ENCODE measurements around the gene ASB14.

The ASB14 gene

GRCh38 chr3:57257678-57258077 lies 34.8 kb downstream of the ASB14 start:
- DNase-seq, result no peak

GRCh38 chr3:57256844-57257243 lies 35.6 kb downstream of the ASB14 start:
- DNase-seq, result no peak

DNA sequence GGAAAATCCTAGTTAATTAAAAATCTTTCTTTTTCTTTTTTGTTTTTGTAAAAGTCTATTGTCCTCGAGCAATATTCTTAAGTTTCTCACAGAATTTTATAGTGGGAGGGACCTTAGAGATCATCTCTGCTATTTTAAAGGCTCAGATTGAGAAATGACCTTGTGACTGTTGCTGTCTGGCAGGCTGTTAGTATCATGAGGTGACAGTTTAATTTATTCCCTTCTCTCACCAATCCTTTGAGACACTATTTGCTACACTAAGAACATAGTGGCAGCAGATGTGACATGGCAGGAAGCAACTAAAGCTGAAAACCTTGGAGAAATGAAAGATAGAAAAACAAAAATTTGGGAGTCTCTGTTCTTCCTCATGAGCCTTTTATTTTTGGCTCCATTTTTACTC lies 40.1 kb downstream of the ASB14 start:
- DNase-seq, result no peak

GRCh38 chr3:57244946-57245345 lies 47.5 kb downstream of the ASB14 start:
- no peak for DNase-seq

DNA sequence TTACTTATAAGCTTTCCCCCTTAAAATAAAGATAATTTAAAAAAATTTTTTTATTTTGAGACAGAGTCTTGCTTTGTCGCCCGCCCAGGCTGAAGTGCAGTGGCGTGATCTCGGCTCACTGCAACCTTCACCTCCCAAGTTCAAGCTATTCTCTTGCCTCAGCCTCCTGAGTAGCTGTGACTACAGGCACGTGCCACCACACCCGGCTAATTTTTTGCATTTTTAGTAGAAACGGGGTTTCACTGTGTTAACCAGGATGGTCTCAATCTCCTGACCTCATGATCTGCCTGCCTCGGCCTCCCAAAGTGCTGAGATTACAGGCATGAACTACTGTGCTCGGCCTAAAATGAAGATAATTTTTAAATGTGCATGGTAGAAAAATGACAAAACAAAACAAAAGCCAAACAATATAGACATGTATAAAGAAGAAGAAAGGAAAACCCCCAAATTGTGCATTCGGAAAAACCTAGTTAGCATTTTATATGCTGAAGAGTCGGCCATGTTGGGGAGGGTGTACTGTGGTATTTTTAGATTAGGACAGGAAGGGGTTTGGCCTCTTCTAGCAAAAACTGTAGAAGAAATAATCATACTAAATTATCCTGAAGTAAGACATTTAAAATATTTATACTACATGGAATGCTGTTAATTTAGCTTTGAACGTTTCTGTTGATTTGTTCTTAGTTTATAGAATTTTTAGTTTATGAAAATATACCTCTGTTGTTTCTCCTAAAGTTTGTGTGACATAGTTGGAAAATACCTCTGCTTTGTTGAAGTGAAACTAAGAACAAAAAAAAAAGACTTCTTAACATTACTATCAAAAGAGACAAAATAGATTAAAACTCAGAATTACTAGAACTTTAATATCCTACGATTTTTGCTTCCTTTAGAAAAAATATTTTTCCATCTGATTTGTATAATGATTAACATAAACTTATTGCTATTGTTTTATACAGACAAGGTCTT lies 57.6 kb downstream of the ASB14 start:
- DNase-seq, result no peak

GRCh38 chr3:57233799-57234198 lies 58.7 kb downstream of the ASB14 start:
- no peak for DNase-seq

- DNase-seq, result no peak
These were observed 62.5 kb downstream of the ASB14 start for GRCh38 chr3:57230006-57230405.

DNA sequence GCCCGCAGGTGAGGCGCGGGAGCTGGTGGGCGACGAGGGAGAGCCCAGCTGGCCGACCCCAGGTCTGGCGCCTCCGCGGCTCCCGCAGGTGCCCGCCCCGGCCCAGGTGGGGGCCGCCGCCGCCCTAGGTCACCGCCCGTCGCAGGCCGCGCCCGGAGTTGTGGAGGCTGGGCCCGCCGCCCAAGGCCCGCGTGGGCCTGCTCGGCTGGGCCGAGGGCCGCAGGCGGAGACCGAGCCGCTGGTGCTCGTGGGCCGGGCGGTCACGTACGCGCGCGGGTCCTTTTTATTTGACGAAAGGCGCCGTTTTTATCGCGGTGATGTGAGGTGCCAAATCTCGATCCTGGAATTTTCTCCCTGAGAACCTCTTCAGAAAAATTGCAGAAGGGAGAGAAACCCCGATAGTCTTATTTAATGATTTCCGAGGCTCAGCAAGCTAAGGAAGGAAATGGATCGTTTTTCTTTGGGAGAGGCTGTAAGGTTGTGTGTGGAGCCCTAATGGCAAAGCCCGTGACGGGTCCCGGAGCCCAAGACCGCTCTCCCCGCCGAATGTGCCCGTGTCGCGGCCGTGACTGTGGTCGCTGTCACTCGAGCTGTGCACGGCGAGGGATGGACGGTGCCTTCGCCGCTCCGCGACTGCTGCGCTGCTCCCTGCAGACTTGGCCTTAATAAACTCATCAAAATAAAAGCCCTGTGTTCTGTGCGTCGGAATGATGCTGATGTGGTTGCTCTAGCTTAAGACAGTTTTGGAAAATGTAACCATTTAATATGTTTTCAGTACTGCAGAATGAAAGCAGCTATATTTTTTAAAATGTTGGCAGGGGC lies 64.3 kb downstream of the ASB14 start:
- DNase-seq, result peak; percentile 57

DNA sequence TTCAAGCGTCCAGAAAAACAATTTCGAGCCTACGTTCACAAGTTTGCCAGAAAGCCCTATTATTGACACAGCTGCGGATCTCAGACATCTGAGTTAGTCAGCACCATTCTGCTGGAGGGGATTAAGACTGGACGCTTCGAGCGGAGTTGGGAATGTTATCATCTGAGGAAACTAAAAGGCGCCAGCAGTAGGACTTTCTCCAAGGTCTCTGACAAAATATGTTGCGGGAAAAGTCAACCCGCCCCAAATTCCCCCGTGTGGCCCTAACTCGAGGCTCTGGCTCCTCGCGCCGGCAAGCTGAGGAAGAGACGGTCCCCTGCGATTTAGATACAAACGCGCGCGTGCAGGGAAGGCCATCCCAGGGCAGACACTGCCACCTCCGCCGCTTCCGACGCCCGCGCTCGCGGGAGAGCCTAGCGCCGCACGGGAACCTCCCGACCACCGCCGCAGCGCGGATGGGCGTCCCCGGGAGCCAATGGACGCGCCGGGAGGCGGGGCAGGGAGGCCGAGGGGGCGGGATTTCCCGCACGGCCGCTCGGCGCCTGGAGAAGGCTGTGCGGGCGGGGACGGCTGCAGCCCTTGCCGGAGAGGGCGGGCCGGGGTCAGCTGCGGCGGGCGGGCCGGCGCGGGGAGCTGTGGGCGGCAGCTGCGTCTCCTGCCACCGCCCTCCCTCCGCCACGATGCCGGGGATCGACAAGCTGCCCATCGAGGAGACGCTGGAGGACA lies 65.1 kb downstream of the ASB14 start, which contains the start of gene APPL1:
Gene APPL1, plus strand, starts transcription at position 526 of the 726 bp plus-strand sequence. Its CDS starts 155 bp downstream, at position 681.
- peak; percentile 91 for DNase-seq

DNA sequence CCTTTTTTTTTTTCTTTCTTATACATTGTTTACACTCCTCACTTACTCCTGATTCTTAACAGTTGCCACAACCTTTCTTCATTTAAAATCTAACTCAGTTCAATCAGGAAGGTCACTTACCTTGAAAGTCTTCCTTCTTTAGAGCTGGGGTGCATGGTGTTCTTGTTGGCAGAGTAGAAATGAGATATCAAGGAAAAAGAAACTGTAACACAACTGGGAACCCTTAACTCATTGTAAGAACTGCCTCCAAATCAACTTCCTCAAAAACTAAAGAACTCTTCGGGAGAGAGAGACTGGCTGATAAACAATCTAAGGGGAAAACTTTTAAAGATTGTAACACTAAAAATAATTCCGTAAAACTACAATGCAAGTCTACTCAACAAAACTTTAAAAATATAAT lies 66.3 kb downstream of the ASB14 start:
- peak; percentile 15 for DNase-seq

DNA sequence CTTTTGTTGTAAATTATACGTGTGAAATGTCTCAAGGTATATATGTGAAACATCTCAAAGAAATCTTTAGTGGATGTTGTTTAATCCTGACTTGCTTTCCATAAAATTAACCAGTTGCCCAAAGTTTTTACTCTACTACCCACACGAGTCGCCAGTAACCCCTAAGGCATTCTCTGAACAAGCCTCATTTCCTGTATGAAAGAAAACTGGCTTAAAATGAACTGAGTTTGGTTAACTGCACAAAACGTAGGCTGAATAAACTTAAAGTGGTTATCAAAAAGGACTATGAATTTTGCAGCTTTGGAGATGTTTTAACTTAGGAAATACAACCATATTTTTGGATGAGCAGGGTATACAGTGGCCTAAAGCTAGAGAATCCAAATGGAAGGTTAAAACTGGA lies 67.6 kb downstream of the ASB14 start:
- no peak for DNase-seq

- no peak for DNase-seq
These were observed 70.6 kb downstream of the ASB14 start for GRCh38 chr3:57221883-57222282.

Measured in hematopoietic multipotent progenitor cell treated with erythropoietin and hydrocortisone succinate and interleukin-3 and kit ligand, for 6 days (in vitro differentiated cells).